ENCODE data around the gene KAT8. TPM values are rescaled to one million over a fixed set of nuclear protein-coding genes. Genes with fewer than 3 reads are reported as not detected.

Gene KAT8
- total and polyA plus RNA-seq, 9 of the 15 experiments (the other 6 are each of a cell fraction or from before 2014, with no cell fraction given), result 10.0 to 98.5 (median 76.4) TPM

GRCh38 chr16:31149894-31150890 lies 32.7 kb downstream of the KAT8 start, which contains the start of gene PRSS36:
Gene PRSS36 (minus strand): TSS chr16:31150066. CDS start chr16:31150035, 31 bp downstream.
- ChIA-PET CTCF (ENCODE audit: low intra/inter-chr PET ratio) (no interaction called here), POLR2A (interaction anchor here (0.8 to 2.3 kb wide), 3 partner anchors 9 to 302 kb away, joined by 3 to 9 read pairs (median 9); partner anchors contain the start of gene FUS)
- Histone ChIP-seq H3K4me2 (ENCODE audit: insufficient read depth, low read length) (no peak within 1 kb of the TSS), H3K9me1 (ENCODE audit: control insufficient read depth, insufficient read depth, low read length) (no peaks in the 10 kb centered on the region), H3K36me3 (ENCODE audit: control insufficient read depth, insufficient read depth, low read length) (no peaks in the 10 kb centered on the region), H3K27me3 (ENCODE audit: control insufficient read depth in 2 of 2, insufficient read depth in 2 of 2, low read length in 2 of 2) (peaks cover 15 to 21% of the 10 kb centered on the region in 2 experiments; a peak in 4 of 5 replicates), H2AFZ (ENCODE audit: low read depth, low read length) (no peak within 1 kb of the TSS), H3K9me3 (replicated peaks; ENCODE audit: control insufficient read depth, insufficient read depth, low read depth, low read length) (no peaks in the 10 kb centered on the region), H3K27ac (ENCODE audit: extremely low read depth, low read depth, low read length) (no peak within 1 kb of the TSS), H3K79me2 (ENCODE audit: control insufficient read depth, insufficient read depth, low read length) (no peaks in the 10 kb centered on the region), H3K4me1 (replicated peaks in 1 of 2; ENCODE audit: control insufficient read depth in 2 of 2, insufficient read depth in 2 of 2, low read length in 2 of 2) (peaks cover 0 to 25% of the 10 kb centered on the region in 2 experiments; a peak in 3 of 5 replicates), H3K9ac (ENCODE audit: insufficient read depth in 1 of 2, low read depth in 2 of 2, low read length in 2 of 2) (peak within 1 kb of the TSS in 1 of 2 experiments; percentile 81; a peak in 2 of 4 replicates), H3K4me3 (no peak within 1 kb of the TSS), H4K20me1 (replicated peaks; ENCODE audit: control insufficient read depth, insufficient read depth, low read length) (no peaks in the 10 kb centered on the region; the same call in 1 of the 2 replicates)
- peak in 1 of 4 experiments; percentile 32 for DNase-seq (ENCODE audit: extremely low read depth in 1 of 4, low spot score in 3 of 4)
- 36% methylated on average over 10 of the region's 11 CpGs for WGBS (ENCODE audit: insufficient coverage, low coverage, missing lambda C conversion rate)
- no TSS peak for BruUV-seq (replicated peaks)
- no peak for FAIRE-seq
- in situ Hi-C loops (cut with MboI), result no loop called here
- ATAC-seq, result 0 out of 3 replicates have a peak, but pooled peaks have one; percentile 5
- intact Hi-C loops (cut with micrococcal nuclease), result loop anchor here (10.0 kb wide), 1 partner anchor 165 kb away; the partner anchor contains the start of gene HSD3B7
- TF ChIP-seq SLC30A9 (CRISPR knock-in tag; IDR thresholded peaks at IDR 0.05) (no peak), ZNF121 (CRISPR knock-in tag; conservative IDR thresholded peaks at IDR 0.05) (0 out of 2 replicates have a peak, but pooled peaks have one; percentile 9), PKNOX1 (IDR thresholded peaks at IDR 0.05) (no peak), ZNF449 (CRISPR knock-in tag; IDR thresholded peaks at IDR 0.05) (no peak), ZBTB33 (CRISPR knock-in tag; IDR thresholded peaks at IDR 0.05) (peak; percentile 85), ATF3 (IDR thresholded peaks at IDR 0.05) (peak; percentile 67), ATF3 (CRISPR knock-in tag; conservative IDR thresholded peaks at IDR 0.05) (no peak), JUND (IDR thresholded peaks at IDR 0.05; ENCODE audit: borderline replicate concordance, low read depth, low read length) (peak; percentile 55; the same call in 1 of the 2 replicates), JUND (tag; IDR thresholded peaks at IDR 0.05; ENCODE audit: borderline replicate concordance, low read depth, low read length) (peak; percentile 43; the same call in 1 of the 3 replicates)
